ENCODE results near the gene ARID1B.

GRCh38 chr6:157211603-157212455 lies 434.7 kb downstream of the ARID1B start:
- no peak for TF ChIP-seq TAF1 (IDR thresholded peaks at IDR 0.05; ENCODE audit: borderline replicate concordance, insufficient read depth, low read length)
- TF ChIP-seq SIN3A (IDR thresholded peaks at IDR 0.05; ENCODE audit: borderline replicate concordance, insufficient read depth, low read length): no peak
